ENCODE data around the gene EHD3.

Gene EHD3

DNA sequence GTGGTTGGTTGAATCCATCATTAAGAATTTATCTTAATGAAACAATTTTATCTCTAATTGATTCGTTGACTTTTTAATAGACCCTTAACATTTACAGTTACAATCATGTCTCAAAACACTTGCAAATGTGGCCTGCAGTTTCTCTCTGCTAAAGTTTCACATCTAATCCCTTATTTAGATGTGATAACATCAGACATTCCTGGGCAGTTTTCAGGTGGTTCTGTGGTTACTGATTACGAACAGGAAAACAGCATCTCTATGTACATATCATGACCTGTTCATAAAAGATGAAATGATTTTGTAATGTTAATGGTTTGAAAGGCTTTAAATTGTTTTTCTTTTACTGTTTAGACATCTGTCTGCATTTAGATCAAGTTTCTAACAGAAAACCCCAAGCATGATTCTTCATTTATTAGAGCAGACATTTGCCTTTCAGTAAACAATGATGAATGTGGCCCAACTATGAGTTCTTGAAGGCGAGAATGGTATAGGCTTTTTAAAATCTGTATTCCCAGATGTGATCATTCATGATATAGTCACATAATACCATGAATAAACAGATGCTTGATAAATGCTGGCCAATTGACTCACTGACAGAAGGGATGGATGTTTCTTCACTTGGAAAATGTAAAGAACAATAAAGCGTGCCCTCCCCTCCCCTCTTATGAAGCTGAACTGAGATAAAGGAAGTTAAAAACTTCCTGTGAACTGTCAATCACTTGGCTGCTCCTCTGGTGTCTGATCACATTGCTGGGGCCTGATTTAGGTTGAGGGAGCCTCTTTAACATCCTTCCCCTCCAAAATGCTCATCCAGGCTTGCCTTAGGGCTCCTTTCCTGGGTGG lies 20.1 kb upstream of the EHD3 start:
- DNase-seq: no peak

DNA sequence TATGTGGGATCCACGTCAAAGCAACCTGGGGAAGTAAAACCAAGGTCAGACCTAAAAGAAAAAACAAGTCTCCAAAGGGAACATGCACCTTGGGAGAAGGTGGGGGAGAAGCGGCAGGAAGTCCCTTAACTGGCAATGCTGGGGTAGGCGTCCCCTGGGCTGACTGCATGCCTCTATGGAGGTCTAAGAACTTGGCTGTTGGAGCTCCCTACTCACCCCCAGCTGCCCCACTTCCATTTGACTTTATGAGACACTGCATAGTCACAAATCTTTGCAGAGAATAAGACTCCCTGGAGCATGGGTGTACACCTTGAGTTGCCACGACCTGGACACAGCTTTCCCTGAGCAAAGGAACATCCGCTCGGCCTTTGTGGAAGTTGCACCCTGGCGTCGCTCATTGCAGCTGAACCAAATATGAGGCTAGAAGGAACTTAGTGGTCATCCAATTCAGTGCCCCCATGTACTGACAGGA lies 19.5 kb upstream of the EHD3 start:
- no peak for DNase-seq

DNA sequence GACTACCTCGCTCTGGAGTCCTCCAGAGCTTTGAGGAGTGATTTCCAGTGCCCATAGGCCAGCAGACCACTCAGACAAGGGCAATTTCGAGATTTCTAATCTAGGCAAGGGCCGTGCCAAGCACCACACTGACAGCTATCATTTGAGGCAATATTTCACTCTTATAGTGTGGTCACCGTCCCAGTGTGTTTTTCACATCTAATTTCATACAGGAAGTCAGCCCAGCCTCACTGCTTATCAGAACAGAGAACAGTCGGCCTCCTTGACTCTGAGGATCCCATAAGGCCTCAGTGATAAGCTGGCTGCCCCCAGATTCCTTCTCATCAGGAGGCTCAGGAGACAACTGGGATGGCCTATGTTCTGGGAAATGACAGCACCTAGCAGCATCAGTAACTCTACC lies 17.2 kb upstream of the EHD3 start:
- DNase-seq: no peak

DNA sequence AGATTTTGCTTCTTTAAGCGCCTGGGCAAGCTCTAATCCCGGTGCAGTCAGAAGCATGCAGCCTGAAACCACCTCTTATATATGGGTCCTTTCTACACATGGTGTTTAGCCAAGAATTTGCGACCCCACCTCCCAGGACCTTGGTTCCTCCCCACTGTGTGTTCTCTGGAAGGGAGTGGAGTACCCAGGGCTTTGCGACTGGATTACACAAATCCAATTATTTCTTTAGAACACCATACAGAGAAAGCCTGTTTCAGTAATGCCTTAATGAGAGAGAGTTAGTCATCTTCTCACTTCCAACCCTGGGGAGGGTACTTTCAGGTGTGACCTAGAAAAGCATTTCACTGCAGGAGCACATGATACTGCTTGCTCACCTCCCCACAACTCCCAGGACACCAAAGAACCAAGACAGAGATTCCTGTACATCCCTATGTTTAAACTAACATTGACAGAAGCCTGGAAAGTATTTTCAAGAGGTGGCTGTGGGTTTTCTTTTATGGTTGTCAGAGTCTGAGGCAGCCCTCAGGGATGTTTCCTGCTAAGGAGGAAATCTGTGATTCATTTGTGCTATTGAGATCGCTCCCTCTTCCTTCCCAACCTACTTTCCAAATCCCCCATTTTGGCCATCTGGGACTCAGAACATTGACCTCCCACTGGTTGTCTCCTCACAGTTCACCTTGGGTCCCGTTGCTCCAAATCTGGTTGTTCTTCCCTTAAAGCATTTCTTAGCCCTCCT lies 16.3 kb upstream of the EHD3 start, which contains the start of gene CAPN14:
CAPN14 (minus strand) TSS at position 51 of the 736 bp plus-strand sequence. CDS start 12,068 bp downstream, outside the sequence.
- no peak for DNase-seq

DNA sequence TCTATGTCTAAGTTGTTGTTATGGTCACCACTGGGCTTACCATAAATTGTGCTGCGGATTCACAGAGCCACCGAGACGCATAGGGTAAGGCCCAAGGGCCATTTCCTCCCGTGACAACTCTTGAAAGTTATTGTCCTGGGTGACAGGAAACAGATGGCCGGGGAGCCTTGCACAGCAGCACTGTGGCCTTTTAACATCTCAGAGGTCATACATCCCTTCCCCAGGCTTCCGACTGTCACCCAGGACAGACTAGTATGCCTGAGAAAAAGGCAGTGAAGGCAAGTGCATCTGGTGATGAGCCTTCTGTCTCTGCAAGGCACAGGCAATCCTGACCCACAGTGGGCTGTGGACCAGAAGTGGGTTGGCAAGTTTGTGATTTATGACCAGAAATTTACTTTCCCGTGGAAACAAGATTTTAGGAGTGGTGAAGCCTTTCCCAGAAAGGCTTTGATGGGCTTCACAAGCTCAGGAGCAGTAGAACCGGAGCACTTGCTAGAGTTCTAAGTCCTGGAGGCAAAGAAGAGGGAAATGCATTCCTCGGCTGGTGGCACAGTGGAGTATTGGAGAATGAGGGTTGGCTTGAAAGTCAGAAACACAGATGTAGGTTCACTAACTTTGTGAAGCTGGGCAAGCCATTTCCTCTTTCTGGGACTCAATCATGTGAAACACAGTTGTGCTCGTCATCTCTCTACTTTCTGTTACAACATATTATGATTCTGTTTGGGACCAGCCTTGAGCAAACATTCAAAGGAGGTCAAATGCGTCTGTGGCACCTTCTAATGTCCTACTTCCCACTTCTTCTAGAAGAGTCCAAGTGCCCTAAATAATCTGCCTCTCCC lies 14.6 kb upstream of the EHD3 start:
- no peak for DNase-seq

DNA sequence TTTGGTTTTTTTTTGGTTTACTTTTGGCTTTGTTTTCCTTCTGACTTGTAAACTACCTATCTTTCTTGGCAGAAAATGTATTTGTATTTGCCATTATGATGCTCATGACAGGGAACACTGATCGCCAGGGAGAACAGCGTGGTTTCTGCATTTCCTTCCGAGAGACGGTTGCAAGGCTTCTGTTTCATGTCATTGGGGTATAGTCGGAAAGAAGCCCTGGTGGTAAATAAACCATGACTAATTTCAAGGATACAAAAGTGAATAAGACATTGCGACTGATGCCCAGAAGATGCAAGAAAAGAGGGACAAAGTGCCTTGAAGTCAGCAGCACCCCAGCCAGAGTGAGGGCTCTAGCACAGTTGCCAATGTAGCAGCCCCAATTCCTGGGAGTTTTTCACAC lies 12.4 kb upstream of the EHD3 start:
- no peak for DNase-seq

DNA sequence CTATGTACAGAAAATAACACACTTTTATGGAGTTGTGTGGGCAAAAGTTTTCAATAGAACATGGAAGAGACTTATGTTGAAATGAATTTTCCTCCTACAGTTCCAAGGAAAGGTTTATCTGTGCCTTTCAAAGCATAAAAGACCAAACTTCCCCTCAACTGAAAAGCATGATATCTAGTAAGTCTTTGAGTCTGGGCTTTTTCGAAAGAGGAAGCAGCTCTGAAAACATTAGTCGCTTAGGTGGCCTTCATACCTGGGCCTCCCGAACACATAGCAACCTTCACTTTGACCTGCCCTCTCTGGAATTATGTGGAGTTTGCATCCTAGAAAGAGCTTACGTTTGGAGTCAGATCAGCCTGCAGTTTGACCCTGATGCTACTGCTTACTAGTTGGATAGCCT lies 11.9 kb upstream of the EHD3 start:
- no peak for DNase-seq

DNA sequence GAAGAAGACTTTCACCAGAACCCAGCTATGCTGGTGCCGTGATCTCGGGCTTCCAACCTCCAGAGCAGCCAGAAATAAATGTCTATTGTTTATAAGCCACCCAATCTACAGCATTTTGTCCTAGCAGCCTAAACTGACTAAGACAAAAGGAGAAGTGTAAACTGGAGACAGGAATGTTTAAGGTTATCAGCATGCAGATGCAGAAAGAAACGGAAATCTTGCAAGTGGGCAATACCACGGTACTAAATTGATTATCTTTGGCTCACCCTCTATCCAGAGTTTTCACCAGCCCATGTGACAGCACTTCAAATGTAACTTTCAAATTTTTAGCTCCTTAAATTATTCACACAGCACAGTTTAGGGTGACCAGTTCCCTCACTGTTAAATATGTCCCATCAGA lies 10.9 kb upstream of the EHD3 start:
- DNase-seq: no peak

DNA sequence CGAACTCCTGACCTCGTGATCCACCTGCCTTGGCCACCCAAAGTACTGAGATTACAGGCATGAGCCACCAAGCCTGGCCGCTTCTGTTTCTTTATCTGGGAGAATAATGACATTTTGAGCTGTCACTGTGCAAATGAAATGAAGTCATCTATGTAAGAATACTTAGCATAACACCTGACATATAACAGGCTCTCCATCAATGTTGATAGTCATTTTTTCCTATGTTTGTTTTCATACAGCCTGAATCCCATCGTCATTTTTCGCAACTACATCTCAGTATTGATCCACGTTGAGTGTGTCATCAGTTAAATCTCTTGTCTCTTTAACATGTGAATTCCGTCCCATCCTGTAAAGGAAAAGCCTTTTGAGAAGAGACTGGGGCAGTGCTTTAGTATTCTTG lies 10.2 kb upstream of the EHD3 start:
- DNase-seq: no peak

DNA sequence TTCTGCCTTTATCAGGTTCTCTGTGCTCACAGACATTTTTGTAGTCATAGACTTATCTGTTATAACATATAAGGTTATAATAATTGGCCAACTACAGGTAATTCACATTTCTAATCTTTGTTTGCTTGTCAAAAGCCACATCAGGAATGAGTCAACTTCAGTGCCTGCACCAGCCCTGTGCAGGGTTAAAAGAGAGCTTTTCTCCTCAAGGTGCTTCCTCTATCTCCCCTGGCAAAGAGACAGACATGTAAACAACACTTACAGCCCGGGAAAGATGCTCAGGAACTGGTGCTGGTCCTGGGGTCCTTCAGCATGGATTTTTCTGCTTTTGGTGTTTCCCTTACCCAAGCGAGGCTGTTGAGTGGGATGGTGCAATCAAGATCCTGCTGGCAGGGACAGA lies 7.7 kb upstream of the EHD3 start:
- DNase-seq: no peak

DNA sequence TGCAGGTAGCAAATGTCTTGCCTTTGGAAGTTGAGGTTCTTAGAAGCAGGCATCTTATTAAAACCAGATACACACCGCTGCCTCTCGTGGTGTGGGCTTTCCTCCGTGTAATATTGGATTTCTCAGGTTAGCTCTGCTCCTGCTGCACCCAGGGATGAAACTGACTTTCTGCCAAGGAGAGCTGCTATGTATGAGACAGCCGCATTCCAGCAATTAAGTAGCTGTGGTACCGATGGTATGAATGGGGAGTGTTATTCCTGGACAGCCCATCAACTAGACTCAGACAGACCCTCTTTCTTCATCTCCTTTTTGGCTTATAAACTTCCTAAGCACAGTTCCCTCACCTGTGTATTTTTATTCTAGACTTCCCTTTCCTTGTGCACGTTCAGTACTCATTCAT lies 6.8 kb upstream of the EHD3 start:
- DNase-seq: no peak

DNA sequence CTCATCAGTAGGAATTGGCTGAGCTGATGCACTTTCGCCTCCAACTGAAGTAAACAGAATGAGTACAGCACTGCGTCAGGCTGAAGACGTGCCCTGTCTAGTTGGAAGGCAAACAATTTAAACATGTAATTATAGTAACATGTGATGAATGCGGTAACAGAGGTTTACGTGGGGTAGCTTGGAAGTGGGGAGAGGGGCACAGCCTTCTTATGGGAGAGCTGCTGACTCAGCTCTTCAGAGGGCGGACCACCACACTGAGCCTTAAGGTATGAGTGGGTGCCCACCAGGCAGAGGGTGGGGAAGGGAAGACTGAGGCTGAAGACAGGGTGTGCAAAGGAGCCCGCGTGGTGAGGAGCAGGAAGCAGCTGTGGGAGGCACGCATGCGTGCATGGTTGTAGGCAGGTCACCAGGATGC lies 6.2 kb upstream of the EHD3 start:
- peak; percentile 4 for DNase-seq

DNA sequence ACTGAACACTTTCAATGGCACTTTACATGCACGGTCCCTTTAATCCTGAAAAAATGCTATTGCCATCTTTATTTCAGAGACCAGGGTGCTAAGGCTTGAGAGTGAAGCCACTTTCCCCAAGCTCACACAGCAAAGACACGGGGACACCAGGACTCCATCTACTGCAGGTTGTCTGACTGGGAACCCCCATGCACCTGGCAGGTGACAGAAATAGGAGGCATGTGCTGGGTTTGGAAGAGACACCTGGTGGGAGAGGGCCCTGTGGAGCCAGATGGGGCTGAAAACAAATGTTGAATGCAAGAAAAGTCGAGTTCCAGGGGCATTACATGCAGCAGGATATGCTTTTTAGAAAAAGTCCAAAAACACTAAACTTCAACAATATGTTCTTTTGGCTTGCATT lies 5.2 kb upstream of the EHD3 start:
- DNase-seq: no peak

DNA sequence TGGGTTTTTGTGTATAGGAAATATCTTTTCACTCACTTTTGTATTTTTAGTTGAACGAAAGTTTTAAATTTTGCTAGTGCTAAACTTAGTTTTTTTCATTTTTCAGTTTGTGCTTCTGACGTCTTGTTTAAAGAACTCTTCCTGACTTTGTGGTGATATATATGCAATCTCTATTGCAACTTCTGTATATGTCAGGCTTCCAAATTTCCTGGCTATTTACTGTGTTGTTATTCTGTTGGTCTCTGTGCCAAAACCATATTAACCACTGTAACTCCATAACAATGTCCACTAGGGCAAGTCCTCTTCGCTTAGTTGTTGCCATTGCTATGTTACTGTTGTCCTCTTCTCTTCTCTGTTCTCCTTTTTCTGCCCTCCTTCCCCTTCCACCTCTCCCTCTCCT lies 3.2 kb upstream of the EHD3 start:
- DNase-seq: no peak

DNA sequence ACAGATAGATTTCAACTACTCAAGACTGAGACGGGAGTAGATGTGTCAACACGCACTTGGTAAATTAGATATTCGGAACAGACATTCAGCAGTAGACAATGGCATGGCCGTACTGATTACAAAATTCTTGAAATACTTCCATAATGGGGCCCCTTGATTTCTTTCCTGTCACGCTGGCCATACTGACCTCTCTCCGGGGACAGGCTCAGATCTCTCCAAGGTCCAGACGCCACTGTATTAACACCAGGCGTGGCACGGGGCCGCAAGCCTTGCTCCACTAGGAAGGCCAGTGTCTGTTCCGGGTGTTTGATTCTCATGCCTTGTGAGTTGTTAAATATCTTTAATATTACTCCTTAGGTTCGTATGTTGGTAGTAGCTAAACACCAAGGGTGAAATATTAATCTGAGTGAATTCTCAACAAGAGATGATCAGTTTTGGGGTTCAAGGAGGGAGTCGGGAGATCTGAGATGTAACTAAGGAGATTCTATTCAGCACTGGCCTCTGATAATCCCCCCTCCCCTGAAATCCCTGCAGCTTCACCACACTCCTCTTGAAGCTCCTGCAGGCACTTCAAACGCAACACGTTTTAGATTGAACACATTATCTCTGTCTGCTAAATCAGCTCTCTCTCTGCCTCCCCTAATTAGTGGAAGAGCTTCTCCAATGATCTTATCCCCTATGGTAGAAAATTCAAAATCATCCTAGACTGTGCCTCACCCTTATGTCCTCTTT lies 2.2 kb upstream of the EHD3 start:
- DNase-seq: no peak

DNA sequence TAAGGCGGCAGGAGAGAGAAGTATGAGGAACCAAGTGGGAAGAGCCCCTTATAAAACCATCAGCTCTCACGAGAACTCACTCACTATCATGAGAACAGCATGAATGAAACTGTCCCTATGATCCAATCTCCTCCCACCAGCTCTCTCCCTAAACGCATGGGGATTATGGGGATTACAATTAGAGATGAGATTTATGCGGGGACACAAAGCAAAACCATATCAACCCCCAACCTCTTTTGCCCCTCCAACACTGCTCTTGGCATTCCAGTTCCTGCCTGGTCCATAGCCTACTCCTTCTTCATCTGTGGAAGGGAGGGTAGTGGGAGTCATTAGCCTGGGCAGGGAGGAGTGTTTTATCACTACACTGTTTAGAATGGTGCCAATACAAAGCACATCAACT lies 1.4 kb upstream of the EHD3 start:
- no peak for DNase-seq

DNA sequence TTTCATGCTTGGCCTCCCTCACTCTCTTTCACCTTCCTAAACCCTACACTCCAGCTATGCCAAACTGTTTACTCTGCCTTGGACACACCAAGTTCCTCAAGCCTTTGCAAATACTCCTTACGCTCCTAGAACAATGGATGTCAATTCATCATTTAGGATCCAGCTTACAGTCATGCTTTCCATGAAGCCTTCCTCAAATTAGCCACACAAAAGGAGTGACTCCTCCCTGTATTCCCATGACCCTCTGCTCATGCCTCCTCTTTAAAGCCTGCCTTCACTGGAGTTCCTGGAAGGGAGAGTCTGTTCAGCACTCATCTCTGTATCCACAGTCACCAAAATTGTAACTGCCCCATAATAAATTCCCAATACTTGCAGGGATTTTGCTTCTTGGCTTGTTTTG lies 721 bp upstream of the EHD3 start:
- no peak for DNase-seq

DNA sequence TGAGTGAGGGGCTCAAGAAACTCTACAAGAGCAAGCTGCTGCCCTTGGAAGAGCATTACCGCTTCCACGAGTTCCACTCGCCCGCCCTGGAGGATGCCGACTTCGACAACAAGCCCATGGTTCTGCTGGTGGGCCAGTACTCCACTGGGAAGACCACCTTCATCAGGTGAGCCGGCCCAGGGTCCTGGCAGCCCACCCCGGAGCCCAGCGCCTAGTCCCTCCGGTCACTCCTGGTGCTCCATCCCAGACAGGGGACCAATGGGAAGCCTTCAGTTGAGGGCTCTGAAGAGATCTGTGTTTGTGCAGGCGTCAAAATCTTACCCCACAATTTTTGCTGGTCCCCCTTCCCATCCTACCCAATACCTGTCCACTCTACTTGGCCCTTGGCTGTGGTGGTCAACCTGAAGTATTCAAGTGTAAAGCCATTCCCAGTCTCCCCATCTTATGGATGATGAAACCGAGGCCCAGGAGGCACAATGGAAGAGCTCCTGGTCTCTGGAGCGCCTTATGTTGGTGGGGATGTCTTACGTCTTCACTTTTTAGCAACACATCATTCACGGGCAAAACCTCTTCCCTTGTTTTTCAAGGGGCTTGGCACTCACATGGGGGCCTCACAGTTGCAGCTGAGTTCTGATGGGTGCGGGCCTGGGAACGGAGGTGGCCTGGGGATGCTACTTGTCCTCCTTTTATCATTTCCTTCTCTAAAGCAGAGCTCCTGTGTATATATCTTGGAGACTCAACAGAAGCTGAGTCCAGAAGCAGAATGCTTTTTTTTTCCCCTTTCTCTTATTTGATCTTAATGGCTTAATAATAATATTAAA lies 941 bp downstream of the EHD3 start:
- DNase-seq: no peak

DNA sequence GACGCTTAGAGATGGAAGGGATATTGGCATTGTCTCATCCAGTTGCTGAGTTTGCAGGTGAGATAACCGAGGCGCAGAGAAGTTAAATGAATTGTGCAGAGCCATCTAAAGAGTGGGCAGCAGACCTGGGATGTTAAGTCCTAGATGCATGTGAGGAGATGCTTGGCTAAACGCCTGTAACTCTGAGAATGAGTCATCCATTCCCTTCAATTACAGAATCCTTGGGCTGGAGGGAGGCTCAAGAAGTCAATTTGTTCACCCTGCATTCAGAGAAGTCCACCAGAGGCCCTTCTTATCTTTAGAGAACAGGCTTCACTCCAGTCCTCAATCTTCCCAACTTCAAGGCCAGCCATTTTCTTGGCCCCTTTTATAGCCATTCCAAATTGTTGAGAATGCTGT lies 1.6 kb downstream of the EHD3 start:
- DNase-seq: no peak

DNA sequence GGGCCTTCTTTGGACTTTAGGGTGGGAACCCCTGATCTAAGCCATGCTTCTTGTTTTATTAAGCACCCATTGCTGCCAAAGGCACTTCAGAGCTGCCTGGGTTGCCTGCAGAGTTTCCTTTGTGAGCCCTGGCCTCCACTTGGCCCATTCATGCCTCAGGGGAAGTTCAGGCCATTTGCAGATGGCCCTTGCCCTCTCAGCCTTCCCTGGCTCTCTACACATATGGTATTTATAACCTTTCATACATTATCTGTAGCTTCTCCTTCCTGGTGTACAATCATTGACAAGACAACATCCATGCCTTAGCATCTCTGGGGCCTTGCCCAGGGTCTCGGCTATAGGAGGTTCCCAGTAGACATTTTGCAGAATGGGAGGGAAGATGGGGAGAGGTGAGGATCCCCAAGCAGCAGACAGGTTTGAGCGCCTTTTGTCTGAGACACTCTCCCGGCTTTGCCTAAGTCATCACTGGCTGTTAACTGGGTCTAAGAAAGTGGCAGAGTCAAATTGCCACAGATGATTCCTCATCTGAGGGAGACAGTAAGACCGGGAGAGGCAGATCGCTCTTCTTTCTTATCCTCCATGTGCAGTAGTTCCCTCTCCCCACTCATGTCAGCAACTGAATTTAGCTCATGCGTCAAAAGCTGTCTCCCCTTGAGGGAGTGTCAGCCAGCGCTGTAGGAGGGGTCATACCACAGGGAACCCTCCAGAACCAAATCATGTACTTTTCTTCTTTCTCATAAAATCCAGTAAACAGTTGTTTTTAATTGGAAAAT lies 2.7 kb downstream of the EHD3 start:
- no peak for DNase-seq

Data from NCI-H1694 treated with DMSO at 0.1 percent for 48 hours (cell line).